Activated CD8-positive, alpha-beta T cell treated with anti-CD3 and anti-CD28 coated beads for 36 hours (primary cell): Measurements from ENCODE around the gene F10. TPM values are rescaled to one million over a fixed set of nuclear protein-coding genes. Genes with fewer than 3 reads are reported as not detected.

ENCODE experiments used
- ATAC-seq: fragments of 200-7000 bp; cut with Tn5 transposase; one replicate; pipeline ENCODE4 v1.10.0; 2021; ENCODE audit warnings: mild to moderate bottlenecking, moderate library complexity
- CTCF ChIA-PET: fragments of 350-600 bp; sonication (Branson Sonifier 250); formaldehyde crosslinking; loops from one replicate; lab custom pipeline; 2021; ENCODE audit warnings: antibody characterized with exemption; lab: Charles Lee
- POLR2A ChIA-PET: fragments of 350-600 bp; sonication (Branson Sonifier 250); formaldehyde crosslinking; loops from one replicate; lab custom pipeline; 2021; ENCODE audit warnings: antibody characterized with exemption; lab: Charles Lee
- DNase-seq: peaks from one replicate; pipeline ENCODE4 v3.0.0-alpha.2; 2020
- H3K27ac Mint-ChIP-seq: one replicate; pipeline ENCODE4 v1.8.0; 2021; ENCODE audit warnings: mild to moderate bottlenecking, mixed read lengths
- H3K27me3 Mint-ChIP-seq: one replicate; pipeline ENCODE4 v1.8.0; 2021; ENCODE audit warnings: mixed read lengths
- H3K36me3 Mint-ChIP-seq: one replicate; pipeline ENCODE4 v1.8.0; 2021; ENCODE audit warnings: low read depth, mixed read lengths
- H3K4me1 Mint-ChIP-seq: one replicate; pipeline ENCODE4 v1.8.0; 2021; ENCODE audit warnings: low read depth, mixed read lengths
- H3K4me3 Mint-ChIP-seq: one replicate; pipeline ENCODE4 v1.8.0; 2021; ENCODE audit warnings: mild to moderate bottlenecking, moderate library complexity, mixed read lengths
- H3K9me3 Mint-ChIP-seq: one replicate; pipeline ENCODE4 v1.8.0; 2021; ENCODE audit warnings: mixed read lengths
- intact Hi-C: fragments of 100-400 bp; cut with micrococcal nuclease; formaldehyde crosslinking; loops from one replicate; pipeline ENCODE4 v1.10.0; 2022
- total RNA-seq, 2 experiments: library from RNA; stranded (reverse); gene quantifications; one replicate each; pipeline ENCODE4 v1.2.3, GENCODE V29; 2021
- TF ChIP-seq, protein P1 (sequence below): fragments of 200-600 bp; IDR thresholded peaks from one replicate; pipeline ENCODE4 v1.8.0; 2022; ENCODE audit warnings: antibody characterized with exemption, mild to moderate bottlenecking

Gene F10
- total RNA-seq, 2 experiments from 2014 or later = not detected

GRCh38 chr13:113179374-113180230 lies 57.0 kb downstream of the F10 start:
- ChIA-PET POLR2A (interaction anchor here (0.6 kb wide), 1 partner anchor 106 kb away, joined by 3 read pairs; no protein-coding TSS in a partner anchor), CTCF (interaction anchor here (0.7 kb wide), 1 partner anchor 13 kb away, joined by 3 read pairs; no protein-coding TSS in a partner anchor)
- H3K9me3 Mint-ChIP-seq = no peaks in the 10 kb centered on the region
- H3K27me3 Mint-ChIP-seq = no peaks in the 10 kb centered on the region
- TF ChIP-seq, protein P1, sequence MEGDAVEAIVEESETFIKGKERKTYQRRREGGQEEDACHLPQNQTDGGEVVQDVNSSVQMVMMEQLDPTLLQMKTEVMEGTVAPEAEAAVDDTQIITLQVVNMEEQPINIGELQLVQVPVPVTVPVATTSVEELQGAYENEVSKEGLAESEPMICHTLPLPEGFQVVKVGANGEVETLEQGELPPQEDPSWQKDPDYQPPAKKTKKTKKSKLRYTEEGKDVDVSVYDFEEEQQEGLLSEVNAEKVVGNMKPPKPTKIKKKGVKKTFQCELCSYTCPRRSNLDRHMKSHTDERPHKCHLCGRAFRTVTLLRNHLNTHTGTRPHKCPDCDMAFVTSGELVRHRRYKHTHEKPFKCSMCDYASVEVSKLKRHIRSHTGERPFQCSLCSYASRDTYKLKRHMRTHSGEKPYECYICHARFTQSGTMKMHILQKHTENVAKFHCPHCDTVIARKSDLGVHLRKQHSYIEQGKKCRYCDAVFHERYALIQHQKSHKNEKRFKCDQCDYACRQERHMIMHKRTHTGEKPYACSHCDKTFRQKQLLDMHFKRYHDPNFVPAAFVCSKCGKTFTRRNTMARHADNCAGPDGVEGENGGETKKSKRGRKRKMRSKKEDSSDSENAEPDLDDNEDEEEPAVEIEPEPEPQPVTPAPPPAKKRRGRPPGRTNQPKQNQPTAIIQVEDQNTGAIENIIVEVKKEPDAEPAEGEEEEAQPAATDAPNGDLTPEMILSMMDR = no peak
- ATAC-seq = peak; percentile 27
- H3K27ac Mint-ChIP-seq = peak overlapping the region; percentile 50
- H3K4me3 Mint-ChIP-seq = no peak overlapping the region
- no peak for DNase-seq
- peaks cover 19% of the 10 kb centered on the region for H3K4me1 Mint-ChIP-seq
- H3K36me3 Mint-ChIP-seq = peaks cover 58% of the 10 kb centered on the region
- intact Hi-C loops = no loop called here

- Mint-ChIP-seq H3K27ac (no peak overlapping the region), H3K36me3 (peaks cover 53% of the 10 kb centered on the region), H3K4me3 (no peak overlapping the region), H3K9me3 (no peaks in the 10 kb centered on the region), H3K4me1 (peaks cover 35% of the 10 kb centered on the region), H3K27me3 (no peaks in the 10 kb centered on the region)
- intact Hi-C loops = no loop called here
- CTCF ChIA-PET = no interaction called here
- DNase-seq (no peak), ATAC-seq (no peak)
- TF ChIP-seq, protein P1 = no peak
- POLR2A ChIA-PET = interaction anchor here (1.1 kb wide), 1 partner anchor 16 kb away, joined by 3 read pairs; no protein-coding TSS in a partner anchor
Observed at GRCh38 chr13:113182046-113182445, 59.4 kb downstream of the F10 start.

- H3K36me3 Mint-ChIP-seq = peaks cover 63% of the 10 kb centered on the region
- ChIA-PET POLR2A (no interaction called here), CTCF (interaction anchor here (1.5 kb wide), 1 partner anchor 37 kb away, joined by 3 read pairs; no protein-coding TSS in a partner anchor)
Observed at GRCh38 chr13:113183450-113184129, 61.0 kb downstream of the F10 start.

DNA sequence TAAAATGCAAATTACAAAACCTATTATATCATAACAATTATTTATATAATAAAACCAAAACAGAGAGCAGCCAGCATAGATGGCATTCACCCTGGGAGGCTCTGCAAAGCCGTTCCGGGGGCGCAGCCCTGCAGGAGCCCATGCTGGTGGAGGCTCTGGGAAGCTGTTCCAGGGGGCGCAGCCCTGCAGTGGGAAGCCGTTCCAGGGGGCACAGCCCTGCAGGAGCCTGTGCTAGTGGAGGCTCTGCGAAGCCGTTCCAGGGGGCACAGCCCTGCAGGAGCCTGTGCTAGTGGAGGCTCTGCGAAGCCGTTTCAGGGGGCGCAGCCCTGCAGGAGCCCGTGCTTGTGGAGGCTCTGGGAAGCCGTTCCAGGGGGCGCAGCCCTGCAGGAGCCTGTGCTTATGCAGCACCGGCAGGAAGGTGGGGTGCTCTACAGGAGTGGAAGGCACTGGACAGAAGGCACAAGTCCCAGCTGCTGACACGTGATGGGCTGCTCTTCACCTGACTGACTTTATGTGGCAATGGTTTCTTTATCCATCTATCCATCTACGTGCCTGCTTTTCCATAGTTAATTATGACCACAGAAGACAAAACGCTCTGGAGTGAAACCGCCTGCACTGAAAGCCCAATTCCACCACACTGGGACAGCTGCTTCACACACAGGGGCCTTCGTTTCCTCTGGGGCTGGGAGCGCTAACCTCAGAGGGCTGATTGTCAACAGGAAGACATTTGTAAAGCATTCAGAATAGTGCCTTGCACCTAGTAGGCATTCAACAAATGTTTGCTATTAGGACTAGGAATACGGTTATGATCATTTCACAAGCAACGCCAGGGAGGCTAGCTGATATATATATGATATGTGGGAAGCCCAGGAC lies 62.2 kb downstream of the F10 start:
- peaks cover 64% of the 10 kb centered on the region for H3K36me3 Mint-ChIP-seq
- POLR2A ChIA-PET = no interaction called here
- H3K27ac Mint-ChIP-seq = peak overlapping the region; percentile 72
- no peaks in the 10 kb centered on the region for H3K9me3 Mint-ChIP-seq
- H3K4me3 Mint-ChIP-seq = no peak overlapping the region
- CTCF ChIA-PET = no interaction called here
- H3K4me1 Mint-ChIP-seq = peaks cover 41% of the 10 kb centered on the region
- H3K27me3 Mint-ChIP-seq = no peaks in the 10 kb centered on the region
- TF ChIP-seq, protein P1 = no peak
- intact Hi-C loops = no loop called here
- ATAC-seq (no peak), DNase-seq (no peak)

More at GRCh38 chr13:113183450-113184129, 61.0 kb downstream of the F10 start:
- ATAC-seq (no peak), DNase-seq (no peak)
- Mint-ChIP-seq H3K27ac (no peak overlapping the region), H3K4me1 (peaks cover 45% of the 10 kb centered on the region), H3K4me3 (no peak overlapping the region), H3K9me3 (no peaks in the 10 kb centered on the region), H3K27me3 (no peaks in the 10 kb centered on the region)
- TF ChIP-seq, protein P1 = no peak
- intact Hi-C loops = no loop called here
